ENCODE measurements around the gene CBLN3.

DNA sequence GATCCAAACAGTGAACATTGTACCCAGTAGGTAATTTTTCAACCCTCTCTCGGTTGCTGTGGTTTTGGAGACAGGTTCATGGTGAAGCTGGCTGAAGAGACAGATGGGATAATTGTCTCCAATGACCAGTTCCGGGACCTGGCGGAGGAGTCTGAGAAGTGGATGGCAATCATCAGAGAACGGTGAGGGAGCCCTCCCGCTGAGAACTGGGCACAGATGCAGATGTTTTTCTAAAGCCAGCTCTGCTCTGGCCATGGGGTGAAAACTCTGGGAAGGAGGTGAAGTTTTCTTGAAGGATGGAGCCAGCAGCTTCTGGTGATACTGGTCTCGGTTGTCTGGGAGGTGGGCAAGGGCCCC lies 6.5 kb upstream of the CBLN3 start:
- TF ChIP-seq, protein P1, sequence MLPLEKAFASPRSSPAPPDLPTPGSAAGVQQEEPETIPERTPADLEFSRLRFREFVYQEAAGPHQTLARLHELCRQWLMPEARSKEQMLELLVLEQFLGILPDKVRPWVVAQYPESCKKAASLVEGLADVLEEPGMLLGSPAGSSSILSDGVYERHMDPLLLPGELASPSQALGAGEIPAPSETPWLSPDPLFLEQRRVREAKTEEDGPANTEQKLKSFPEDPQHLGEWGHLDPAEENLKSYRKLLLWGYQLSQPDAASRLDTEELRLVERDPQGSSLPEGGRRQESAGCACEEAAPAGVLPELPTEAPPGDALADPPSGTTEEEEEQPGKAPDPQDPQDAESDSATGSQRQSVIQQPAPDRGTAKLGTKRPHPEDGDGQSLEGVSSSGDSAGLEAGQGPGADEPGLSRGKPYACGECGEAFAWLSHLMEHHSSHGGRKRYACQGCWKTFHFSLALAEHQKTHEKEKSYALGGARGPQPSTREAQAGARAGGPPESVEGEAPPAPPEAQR (tag by site-specific recombination; IDR thresholded peaks at IDR 0.05) = no peak
- TF ChIP-seq, protein P2, sequence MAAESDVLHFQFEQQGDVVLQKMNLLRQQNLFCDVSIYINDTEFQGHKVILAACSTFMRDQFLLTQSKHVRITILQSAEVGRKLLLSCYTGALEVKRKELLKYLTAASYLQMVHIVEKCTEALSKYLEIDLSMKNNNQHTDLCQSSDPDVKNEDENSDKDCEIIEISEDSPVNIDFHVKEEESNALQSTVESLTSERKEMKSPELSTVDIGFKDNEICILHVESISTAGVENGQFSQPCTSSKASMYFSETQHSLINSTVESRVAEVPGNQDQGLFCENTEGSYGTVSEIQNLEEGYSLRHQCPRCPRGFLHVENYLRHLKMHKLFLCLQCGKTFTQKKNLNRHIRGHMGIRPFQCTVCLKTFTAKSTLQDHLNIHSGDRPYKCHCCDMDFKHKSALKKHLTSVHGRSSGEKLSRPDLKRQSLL (tag by site-specific recombination; IDR thresholded peaks at IDR 0.05) = no peak
- TF ChIP-seq, protein P3, sequence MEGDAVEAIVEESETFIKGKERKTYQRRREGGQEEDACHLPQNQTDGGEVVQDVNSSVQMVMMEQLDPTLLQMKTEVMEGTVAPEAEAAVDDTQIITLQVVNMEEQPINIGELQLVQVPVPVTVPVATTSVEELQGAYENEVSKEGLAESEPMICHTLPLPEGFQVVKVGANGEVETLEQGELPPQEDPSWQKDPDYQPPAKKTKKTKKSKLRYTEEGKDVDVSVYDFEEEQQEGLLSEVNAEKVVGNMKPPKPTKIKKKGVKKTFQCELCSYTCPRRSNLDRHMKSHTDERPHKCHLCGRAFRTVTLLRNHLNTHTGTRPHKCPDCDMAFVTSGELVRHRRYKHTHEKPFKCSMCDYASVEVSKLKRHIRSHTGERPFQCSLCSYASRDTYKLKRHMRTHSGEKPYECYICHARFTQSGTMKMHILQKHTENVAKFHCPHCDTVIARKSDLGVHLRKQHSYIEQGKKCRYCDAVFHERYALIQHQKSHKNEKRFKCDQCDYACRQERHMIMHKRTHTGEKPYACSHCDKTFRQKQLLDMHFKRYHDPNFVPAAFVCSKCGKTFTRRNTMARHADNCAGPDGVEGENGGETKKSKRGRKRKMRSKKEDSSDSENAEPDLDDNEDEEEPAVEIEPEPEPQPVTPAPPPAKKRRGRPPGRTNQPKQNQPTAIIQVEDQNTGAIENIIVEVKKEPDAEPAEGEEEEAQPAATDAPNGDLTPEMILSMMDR (tag by site-specific recombination; IDR thresholded peaks at IDR 0.05) = no peak
- TF ChIP-seq BCL11B (tag by site-specific recombination; IDR thresholded peaks at IDR 0.05; ENCODE audit: low read depth) (no peak), ZNF791 (tag by site-specific recombination; IDR thresholded peaks at IDR 0.05) (no peak), YY1 (tag by site-specific recombination; IDR thresholded peaks at IDR 0.05) (no peak), ZNF341 (tag by site-specific recombination; IDR thresholded peaks at IDR 0.05; ENCODE audit: low read depth) (no peak), KLF7 (tag by site-specific recombination; IDR thresholded peaks at IDR 0.05; ENCODE audit: borderline replicate concordance) (no peak), ZNF274 (IDR thresholded peaks at IDR 0.05; ENCODE audit: low read length) (no peak), ZNF274 (tag by site-specific recombination; IDR thresholded peaks at IDR 0.05; ENCODE audit: borderline replicate concordance) (no peak), ZNF510 (tag by site-specific recombination; IDR thresholded peaks at IDR 0.05; ENCODE audit: insufficient replicate concordance) (no peak), ZFHX2 (tag by site-specific recombination; conservative IDR thresholded peaks at IDR 0.05) (no peak)
- TF ChIP-seq, protein P4, sequence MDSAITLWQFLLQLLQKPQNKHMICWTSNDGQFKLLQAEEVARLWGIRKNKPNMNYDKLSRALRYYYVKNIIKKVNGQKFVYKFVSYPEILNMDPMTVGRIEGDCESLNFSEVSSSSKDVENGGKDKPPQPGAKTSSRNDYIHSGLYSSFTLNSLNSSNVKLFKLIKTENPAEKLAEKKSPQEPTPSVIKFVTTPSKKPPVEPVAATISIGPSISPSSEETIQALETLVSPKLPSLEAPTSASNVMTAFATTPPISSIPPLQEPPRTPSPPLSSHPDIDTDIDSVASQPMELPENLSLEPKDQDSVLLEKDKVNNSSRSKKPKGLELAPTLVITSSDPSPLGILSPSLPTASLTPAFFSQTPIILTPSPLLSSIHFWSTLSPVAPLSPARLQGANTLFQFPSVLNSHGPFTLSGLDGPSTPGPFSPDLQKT (IDR thresholded peaks at IDR 0.05; ENCODE audit: borderline replicate concordance, low read depth, low read length) = no peak
- TF ChIP-seq, protein P5, sequence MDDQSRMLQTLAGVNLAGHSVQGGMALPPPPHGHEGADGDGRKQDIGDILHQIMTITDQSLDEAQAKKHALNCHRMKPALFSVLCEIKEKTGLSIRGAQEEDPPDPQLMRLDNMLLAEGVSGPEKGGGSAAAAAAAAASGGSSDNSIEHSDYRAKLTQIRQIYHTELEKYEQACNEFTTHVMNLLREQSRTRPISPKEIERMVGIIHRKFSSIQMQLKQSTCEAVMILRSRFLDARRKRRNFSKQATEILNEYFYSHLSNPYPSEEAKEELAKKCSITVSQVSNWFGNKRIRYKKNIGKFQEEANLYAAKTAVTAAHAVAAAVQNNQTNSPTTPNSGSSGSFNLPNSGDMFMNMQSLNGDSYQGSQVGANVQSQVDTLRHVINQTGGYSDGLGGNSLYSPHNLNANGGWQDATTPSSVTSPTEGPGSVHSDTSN (CRISPR knock-in tag; IDR thresholded peaks at IDR 0.05) = no peak
- TF ChIP-seq, protein P6, sequence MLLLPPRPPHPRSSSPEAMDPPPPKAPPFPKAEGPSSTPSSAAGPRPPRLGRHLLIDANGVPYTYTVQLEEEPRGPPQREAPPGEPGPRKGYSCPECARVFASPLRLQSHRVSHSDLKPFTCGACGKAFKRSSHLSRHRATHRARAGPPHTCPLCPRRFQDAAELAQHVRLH (tag by site-specific recombination; IDR thresholded peaks at IDR 0.05) = no peak
